Measurements from ENCODE around the gene MEIG1.
"Not testable (repeated sequence)": the region's sequence is repeated elsewhere in the genome, so short reads cannot be mapped to it uniquely, and the experiment has no call there.

Gene MEIG1, protein sequence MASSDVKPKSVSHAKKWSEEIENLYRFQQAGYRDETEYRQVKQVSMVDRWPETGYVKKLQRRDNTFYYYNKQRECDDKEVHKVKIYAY

GRCh38 chr10:14959221-14960057 is at the start of gene MEIG1:
MEIG1 (plus strand) TSS chr10:14959388; CDS start chr10:14966469, 7,081 bp downstream.
- DNase-seq = peak; percentile 80

- DNase-seq = no peak
These were observed 48.2 kb upstream of the MEIG1 start for GRCh38 chr10:14910953-14911352.

DNA sequence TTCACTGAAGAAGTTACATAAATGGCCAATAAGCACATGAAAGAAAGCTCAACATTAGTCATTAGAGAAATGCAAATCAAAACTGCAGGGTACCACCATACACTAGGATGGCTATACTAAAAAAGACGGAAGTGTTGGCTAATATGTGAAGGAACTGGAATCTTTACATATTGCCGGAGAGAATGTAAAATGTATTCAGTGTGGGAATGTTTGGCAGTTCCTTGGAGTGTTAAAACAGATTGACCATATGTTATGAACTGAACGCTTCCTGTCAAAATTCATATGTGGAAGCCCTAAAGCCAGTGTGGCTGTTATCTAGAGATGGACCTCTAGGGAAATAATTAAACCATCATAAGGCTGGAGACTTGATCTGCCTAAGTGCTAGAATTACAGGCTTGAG is 47.4 kb upstream of the MEIG1 start:
- no peak for DNase-seq

DNA sequence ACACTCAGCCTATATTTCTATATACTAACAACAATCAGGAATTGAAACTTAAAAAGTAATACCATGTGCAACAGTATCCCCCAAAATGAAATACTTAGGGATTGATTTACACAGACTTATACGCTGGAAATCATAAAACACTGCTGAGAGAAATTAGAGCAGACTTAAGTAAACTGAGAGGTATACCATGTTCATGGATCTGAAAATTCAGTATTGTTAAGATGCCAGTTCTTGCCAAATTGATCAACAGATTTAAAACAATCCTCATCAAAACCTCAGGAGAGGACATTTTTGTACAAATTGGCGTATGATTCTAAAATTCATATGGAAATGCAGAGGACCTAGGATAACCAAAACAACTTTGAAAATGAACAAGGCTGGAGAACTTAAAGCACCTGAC is 42.6 kb upstream of the MEIG1 start:
- no peak for DNase-seq

DNA sequence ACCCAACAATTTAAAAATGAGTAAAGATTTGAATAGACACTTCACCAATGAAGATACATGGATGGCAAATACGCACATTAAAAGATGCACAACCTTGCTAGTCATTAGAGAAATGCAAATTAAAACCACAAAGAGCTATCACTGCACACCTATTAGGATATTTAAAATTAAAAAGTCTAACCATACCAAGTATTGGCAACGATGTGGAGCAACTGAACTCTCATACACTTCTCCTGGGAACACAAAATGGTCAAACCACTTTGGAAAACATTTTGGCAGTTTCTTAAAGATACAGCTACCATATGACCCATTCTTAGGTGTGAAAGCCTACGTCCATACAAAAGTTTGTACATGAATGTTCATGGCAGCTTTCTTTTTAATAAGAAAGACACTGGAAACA is 41.4 kb upstream of the MEIG1 start:
- no peak for DNase-seq

GRCh38 chr10:14918964-14919363 is 40.2 kb upstream of the MEIG1 start:
- no peak for DNase-seq

DNA sequence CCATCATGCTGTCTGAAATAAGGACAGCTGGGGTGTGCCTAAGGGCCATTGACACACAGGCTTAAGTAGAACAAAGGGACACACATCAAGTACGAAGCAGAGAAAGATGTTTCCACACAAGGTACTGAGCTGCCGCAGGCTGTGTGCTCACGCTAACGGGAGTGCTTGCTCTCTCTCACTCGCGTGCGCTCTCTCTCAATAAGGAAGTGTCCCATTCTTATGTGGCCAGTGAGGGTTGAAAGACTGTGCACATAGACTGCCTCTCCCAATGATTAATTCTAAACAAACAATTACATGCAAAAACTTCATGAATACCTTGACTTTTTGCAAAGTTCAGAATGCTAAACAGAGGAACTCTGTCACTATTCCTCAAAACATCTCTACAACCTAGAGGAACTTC is 35.2 kb upstream of the MEIG1 start:
- no peak for DNase-seq

DNA sequence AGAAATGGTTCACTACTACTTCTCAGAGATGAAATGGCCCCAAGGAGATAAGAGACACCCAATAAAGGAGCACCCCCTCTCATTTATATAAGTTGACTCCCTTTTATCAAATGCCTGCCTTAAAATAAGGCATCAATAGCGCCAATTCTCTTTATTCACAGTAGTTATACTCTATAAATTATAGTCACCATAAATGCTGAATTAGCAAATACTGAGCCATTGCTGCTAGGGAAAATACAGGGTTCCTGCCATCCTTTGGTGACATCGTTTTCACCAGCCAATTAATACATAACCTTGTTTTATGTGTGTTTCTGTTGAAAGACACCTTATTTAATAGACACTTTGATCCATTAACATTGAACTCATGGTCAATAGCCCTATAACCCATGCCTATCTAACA is 33.9 kb upstream of the MEIG1 start:
- no peak for DNase-seq

DNA sequence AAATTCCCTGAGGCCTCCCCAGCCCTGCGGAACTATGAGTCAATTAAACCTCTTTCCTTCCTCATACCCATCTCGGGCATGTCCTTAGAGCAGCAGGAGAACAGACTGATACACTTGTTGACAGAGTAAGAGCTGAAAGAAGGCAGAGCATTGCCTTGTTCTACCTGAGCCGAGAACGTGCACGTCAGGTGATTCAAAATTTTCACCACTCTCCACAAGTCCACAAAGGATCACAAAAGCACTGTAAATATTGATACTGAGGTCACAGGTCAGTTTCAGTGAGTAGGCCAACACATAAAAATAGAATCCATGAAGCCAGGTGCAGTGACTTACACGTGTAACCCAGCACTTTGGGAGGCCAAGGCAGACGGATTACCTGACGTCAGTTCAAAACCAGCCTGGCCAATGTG is 33.1 kb upstream of the MEIG1 start:
- no peak for DNase-seq

GRCh38 chr10:14926722-14927416 is 32.3 kb upstream of the MEIG1 start:
- DNase-seq = no peak

DNA sequence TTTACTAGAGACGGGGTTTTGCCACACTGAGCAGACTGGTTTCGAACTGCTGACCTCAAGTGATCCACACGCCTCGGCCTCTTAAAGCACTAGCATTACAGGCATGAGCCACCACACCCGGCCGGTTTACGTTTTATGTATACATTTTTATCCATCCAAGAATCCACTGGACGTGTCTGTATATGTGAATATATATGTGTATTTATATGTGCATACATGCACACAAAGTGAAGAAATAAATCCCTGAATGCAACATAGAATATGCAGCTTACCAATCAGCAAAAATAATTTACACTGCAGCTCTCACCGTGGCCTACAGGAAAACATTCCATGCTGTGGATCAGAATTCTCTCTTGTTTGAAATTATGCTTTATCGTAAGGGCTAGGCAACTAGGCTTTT is 28.6 kb upstream of the MEIG1 start:
- no peak for DNase-seq

DNA sequence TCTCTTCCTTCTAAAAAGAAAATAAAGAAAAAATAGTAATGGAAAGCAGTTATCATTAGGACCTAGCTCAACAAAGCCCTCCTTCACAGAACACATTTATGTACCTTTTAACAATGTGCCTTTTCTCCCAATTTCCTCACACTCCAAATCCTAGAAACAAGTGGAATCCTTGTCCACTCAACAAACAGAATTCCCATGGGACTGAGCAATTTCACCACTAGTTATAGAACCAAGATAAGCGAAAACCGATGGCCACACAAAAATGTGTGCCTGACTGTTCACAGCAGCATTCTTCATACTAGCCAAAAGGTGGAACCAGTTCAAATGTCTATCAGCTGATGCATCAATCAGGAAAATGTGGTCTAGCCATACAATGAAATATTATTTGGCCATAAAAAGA is 22.6 kb upstream of the MEIG1 start:
- no peak for DNase-seq

- not testable (repeated sequence) for DNase-seq
These were observed 20.2 kb upstream of the MEIG1 start for GRCh38 chr10:14938971-14939370.

DNA sequence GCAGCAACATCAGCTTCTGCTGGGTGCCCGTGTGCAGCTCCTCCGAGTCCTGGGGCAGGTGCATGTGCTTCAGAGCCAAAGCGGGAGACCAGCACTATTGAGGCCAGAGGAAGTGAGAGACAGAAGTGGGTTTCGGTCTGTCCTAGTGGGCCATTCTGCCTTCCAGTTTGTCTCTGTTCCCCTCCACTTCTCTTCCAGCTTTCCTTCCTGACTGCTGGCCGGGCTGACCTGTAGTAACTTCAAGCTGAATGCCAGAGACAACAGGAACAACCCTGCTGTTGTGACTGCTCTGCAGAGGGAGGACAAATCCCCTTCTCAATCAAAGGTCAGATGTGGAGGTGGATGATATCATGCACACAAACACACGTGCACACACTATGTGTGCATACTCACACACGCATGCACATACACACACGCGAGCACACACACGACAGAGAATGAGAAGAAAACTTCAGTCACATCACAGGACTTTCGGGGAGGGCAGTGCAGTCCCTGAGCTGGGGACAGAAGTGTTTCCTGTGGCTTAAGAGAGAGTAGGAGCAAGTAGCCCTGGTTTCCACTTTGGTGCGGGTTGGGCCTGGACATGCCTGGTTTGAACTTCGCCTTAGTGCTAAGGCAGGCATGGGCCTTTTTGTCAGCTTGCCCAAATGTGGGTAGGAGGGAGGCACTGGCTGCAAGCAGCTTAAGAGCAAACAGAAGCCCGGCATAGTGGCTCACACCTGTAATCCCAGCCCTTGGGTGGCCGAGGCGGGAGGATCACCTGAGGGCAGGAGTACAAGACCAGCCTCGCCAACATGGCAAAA is 16.8 kb upstream of the MEIG1 start:
- DNase-seq = not testable (repeated sequence)

DNA sequence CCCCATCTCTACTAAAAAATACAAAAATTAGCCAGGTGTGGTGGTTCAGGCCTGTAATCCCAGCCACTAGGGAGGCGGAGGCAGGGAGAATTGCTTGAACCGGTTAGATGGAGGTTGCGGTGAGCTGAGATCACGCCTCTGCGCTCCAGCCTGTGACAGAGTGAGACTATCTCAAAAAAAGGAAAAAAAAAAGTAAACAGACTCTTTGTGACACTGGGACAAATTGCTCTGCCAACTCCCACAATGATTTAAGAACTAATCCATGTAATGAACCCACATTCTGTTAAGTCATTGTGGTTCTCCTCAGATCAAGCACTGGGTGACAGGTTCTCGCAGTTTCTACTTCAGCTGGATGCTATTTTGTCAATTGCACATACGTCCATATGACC is 16.2 kb upstream of the MEIG1 start:
- DNase-seq = not testable (repeated sequence)

DNA sequence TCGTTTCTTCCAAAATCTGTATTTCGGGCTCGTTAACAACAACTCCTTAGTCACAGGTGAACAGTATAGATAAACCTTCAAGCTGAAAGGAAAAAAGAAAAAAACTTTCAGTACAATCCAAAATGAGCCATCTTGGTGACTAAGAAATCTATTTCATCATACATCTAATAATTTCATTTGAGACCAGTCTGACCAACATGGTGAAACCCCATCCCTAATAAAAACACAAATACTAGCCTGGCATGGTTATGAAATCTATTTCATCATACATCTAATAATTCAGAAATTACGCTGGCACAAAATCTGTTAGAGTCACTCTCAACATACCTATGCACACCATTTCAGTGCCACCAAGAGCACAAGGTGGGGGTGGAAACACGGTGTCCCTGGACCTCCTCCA is 14.1 kb upstream of the MEIG1 start:
- DNase-seq = no peak

GRCh38 chr10:14947268-14947667 is 11.9 kb upstream of the MEIG1 start:
- DNase-seq = no peak

GRCh38 chr10:14949291-14949690 is 9.9 kb upstream of the MEIG1 start:
- DNase-seq = no peak

DNA sequence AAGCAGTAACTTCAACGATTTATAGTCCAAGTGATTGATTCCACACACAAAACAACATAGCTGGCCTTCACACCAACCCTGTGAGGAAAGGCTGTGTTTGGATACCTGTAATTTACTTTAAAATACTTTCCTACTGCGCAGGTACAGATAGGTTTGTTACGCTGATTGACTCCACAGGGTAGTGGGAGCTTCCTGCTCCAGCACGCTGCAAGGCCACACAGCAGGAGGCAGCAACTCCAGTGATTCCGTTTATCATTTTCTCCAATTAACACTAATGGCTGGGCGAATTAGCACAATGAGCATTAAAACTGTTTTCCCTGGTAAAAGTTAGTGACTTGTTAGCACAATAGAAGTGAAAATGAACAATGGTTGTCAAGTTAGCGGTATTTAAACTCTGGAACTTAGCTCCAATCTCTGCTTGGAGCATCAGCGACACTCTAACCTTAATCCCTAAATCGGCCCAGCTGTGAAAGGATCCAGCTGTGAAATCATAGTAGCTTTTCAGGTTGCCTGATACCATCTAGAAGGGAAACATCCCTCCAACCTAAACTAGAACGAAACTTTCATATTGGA is 6.3 kb upstream of the MEIG1 start:
- DNase-seq = no peak

- DNase-seq = no peak
These were observed 5.7 kb upstream of the MEIG1 start for GRCh38 chr10:14953424-14954000.

GRCh38 chr10:14954001-14954770 is 5.0 kb upstream of the MEIG1 start, which contains the start of gene DCLRE1C:
DCLRE1C (minus strand) TSS chr10:14954096; CDS start chr10:14954010, 86 bp downstream.
- peak; percentile 82 for DNase-seq

DNA sequence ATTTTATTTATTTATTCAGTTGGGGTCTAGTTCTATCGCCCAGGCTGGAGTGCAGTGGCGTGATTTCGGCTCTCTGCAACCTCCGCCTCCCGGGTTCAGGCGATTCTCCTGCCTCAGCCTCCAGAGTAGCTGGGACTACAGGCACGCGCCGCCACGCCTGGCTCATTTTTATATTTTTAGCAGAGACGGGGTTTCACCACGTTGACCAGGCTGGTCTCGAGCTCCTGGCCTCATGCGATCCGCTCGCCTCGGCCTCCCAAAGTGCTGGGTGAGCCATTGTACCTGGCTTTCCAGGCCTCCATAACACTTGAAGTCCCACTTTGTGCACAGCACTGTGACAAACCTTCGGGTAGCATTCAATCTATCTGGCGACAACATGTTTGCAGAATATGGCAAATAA is 4.3 kb upstream of the MEIG1 start:
- DNase-seq = no peak
